ENCODE results near the gene SRSF11. TPM values are rescaled to one million over a fixed set of nuclear protein-coding genes. Genes with fewer than 3 reads are reported as not detected.

The SRSF11 gene
- total and polyA plus RNA-seq, 2 donors = 130 to 306 TPM

Other genes starting within 250 kb of the SRSF11 start
- 22.2 TPM for gene LRRC40, start 15.8 kb upstream of the SRSF11 start, total RNA-seq
- gene LRRC40, start 15.8 kb upstream of the SRSF11 start, polyA plus RNA-seq = 16.3 TPM
- gene ANKRD13C, start 133.3 kb downstream of the SRSF11 start, total RNA-seq = 24.9 TPM
- 18.6 TPM for gene ANKRD13C, start 133.3 kb downstream of the SRSF11 start, polyA plus RNA-seq
- gene CTH, start 189.9 kb downstream of the SRSF11 start, total RNA-seq = 1.4 TPM
- gene CTH, start 189.9 kb downstream of the SRSF11 start, polyA plus RNA-seq = 2.8 TPM

Data from thymus (tissue), 2 donors.